Coronary artery (tissue), 2 donors: ENCODE results near the gene GRIN1.

Experiments
- DNase-seq: peaks from one replicate; pipeline ENCODE4 v3.0.0-alpha.2; 2017; ENCODE audit warnings: low spot score
- H3K27ac ChIP-seq, 2 donors: fragments of 200-600 bp; sonication (generic); one replicate each; pipeline ENCODE4 v1.5.1; 2016 to 2019
- H3K4me3 ChIP-seq: fragments of 200-600 bp; sonication (generic); 2 replicates; pipeline ENCODE4 v1.5.1; 2016; ENCODE audit warnings: mild to moderate bottlenecking, moderate library complexity
- TF ChIP-seq, protein P1 (sequence below): fragments of 200-600 bp; sonication (generic); IDR thresholded peaks from one replicate; pipeline ENCODE4 v1.5.1; 2019; ENCODE audit warnings: antibody characterized with exemption

Gene GRIN1

GRCh38 chr9:137192448-137192780 is 53.5 kb downstream of the GRIN1 start:
- TF ChIP-seq, protein P1, sequence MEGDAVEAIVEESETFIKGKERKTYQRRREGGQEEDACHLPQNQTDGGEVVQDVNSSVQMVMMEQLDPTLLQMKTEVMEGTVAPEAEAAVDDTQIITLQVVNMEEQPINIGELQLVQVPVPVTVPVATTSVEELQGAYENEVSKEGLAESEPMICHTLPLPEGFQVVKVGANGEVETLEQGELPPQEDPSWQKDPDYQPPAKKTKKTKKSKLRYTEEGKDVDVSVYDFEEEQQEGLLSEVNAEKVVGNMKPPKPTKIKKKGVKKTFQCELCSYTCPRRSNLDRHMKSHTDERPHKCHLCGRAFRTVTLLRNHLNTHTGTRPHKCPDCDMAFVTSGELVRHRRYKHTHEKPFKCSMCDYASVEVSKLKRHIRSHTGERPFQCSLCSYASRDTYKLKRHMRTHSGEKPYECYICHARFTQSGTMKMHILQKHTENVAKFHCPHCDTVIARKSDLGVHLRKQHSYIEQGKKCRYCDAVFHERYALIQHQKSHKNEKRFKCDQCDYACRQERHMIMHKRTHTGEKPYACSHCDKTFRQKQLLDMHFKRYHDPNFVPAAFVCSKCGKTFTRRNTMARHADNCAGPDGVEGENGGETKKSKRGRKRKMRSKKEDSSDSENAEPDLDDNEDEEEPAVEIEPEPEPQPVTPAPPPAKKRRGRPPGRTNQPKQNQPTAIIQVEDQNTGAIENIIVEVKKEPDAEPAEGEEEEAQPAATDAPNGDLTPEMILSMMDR = no peak
- DNase-seq = no peak
- no peak overlapping the region for H3K4me3 ChIP-seq
- H3K27ac ChIP-seq = peak overlapping the region in 1 of 2 donors; percentile 1

GRCh38 chr9:137192859-137193258 is 53.9 kb downstream of the GRIN1 start:
- DNase-seq = no peak
- Histone ChIP-seq H3K27ac (no peak overlapping the region), H3K4me3 (no peak overlapping the region)
- TF ChIP-seq, protein P1 = no peak

GRCh38 chr9:137193771-137194170 is 54.8 kb downstream of the GRIN1 start:
- Histone ChIP-seq H3K27ac (no peak overlapping the region), H3K4me3 (no peak overlapping the region)
- no peak for DNase-seq
- TF ChIP-seq, protein P1 = no peak

- TF ChIP-seq, protein P1 = no peak
- no peak overlapping the region for H3K4me3 ChIP-seq
- no peak for DNase-seq
- no peak overlapping the region for H3K27ac ChIP-seq
These were observed 55.4 kb downstream of the GRIN1 start for GRCh38 chr9:137194388-137194787.

DNA sequence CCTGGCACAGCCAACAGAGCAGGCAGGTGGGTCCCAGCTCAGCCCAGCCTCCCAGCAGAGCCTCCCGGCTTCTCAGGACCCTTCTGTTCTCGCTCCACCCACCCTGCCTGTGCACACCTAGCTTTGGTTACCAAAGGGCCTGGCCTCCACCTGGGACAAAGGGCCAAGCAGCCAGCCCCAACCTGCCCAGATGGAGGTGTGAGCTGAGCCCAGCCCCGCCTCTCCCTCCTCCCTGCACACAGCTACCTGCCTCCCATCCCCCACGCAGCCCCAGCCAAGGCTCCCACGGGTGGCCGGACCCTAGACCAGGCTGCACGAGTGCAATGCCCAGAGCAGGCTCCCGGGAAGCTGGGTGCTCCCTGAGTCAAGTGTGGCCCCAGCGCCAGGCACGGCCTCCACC is 56.0 kb downstream of the GRIN1 start:
- Histone ChIP-seq H3K4me3 (no peak overlapping the region), H3K27ac (no peak overlapping the region)
- DNase-seq = no peak
- TF ChIP-seq, protein P1 = no peak

DNA sequence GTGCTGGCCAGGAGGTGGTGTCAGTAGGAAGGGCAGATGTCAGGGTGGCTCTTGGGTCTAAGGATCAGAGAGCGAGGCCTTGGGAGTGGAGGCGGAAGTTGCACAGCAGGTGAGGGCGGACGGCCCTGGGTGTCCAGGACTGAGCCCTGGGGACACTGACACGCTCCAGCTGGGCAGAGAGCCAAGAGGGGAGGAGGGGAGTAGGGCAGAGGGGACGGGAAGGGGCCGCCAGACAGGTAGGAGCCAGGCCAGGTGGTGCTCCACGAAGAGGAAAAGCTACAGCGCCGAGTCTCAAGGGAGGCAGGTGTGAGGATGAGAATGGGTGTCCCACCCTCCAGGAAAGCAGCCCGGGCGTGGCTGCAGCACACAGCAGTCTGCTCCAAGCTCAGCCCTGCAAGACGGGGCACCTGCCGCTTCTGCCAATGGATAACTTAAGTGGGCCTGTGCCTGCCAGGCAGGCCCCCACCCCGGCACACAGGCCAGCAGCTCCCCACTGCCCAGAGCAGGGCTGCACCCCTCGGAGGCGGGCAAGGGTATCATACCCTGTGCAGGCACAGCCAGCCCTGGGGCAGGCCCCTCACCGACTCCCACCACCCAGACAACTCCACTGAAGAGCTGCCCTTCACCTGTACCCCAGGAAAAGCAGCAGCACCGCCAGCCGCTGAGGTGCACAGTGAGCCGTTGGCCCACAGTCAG is 56.7 kb downstream of the GRIN1 start:
- H3K4me3 ChIP-seq = no peak overlapping the region
- H3K27ac ChIP-seq = no peak overlapping the region
- no peak for DNase-seq
- TF ChIP-seq, protein P1 = no peak
